IPS-NIHi7 (cell line): ENCODE data around the gene MAP2K6.
"Not testable (repeated sequence)": the region's sequence is repeated elsewhere in the genome, so short reads cannot be mapped to it uniquely, and the experiment has no call there.

Experiments used
- DNase-seq: peaks from one replicate; pipeline ENCODE4 v3.0.0; 2012; ENCODE audit warnings: mixed read lengths; ENCODE audit errors: extremely low spot score

MAP2K6 gene

GRCh38 chr17:69457603-69458002 is 43.1 kb downstream of the MAP2K6 start:
- DNase-seq = no peak

GRCh38 chr17:69460963-69461922 is 46.7 kb downstream of the MAP2K6 start:
- DNase-seq = no peak

GRCh38 chr17:69461951-69462369 is 47.5 kb downstream of the MAP2K6 start:
- DNase-seq = no peak

- DNase-seq = no peak
Observed at GRCh38 chr17:69462882-69463281, 48.4 kb downstream of the MAP2K6 start.

- no peak for DNase-seq
Observed at GRCh38 chr17:69466451-69466850, 52.0 kb downstream of the MAP2K6 start.

GRCh38 chr17:69466905-69467667 is 52.6 kb downstream of the MAP2K6 start:
- DNase-seq = peak; percentile 71

- DNase-seq = no peak
Observed at GRCh38 chr17:69468207-69468606, 53.7 kb downstream of the MAP2K6 start.

- DNase-seq = no peak
Observed at GRCh38 chr17:69470702-69471101, 56.2 kb downstream of the MAP2K6 start.

- no peak for DNase-seq
Observed at GRCh38 chr17:69471406-69471805, 56.9 kb downstream of the MAP2K6 start.

GRCh38 chr17:69473841-69474831 is 59.6 kb downstream of the MAP2K6 start:
- DNase-seq = no peak

- no peak for DNase-seq
Observed at GRCh38 chr17:69477204-69477902, 62.9 kb downstream of the MAP2K6 start.

GRCh38 chr17:69477903-69478266 is 63.4 kb downstream of the MAP2K6 start:
- DNase-seq = no peak

GRCh38 chr17:69478916-69479315 is 64.4 kb downstream of the MAP2K6 start:
- no peak for DNase-seq

GRCh38 chr17:69479756-69480155 is 65.3 kb downstream of the MAP2K6 start:
- DNase-seq = not testable (repeated sequence)

- DNase-seq = no peak
Observed at GRCh38 chr17:69480245-69480644, 65.7 kb downstream of the MAP2K6 start.

GRCh38 chr17:69485251-69485661 is 70.8 kb downstream of the MAP2K6 start:
- no peak for DNase-seq

- DNase-seq = no peak
Observed at GRCh38 chr17:69485901-69486643, 71.6 kb downstream of the MAP2K6 start.

- no peak for DNase-seq
Observed at GRCh38 chr17:69486779-69487637, 72.5 kb downstream of the MAP2K6 start.

- DNase-seq = no peak
Observed at GRCh38 chr17:69489313-69489712, 74.8 kb downstream of the MAP2K6 start.
